HG02610 (cell line): ENCODE data around the gene CYP4F8.
"Not testable (repeated sequence)": the region's sequence is repeated elsewhere in the genome, so short reads cannot be mapped to it uniquely, and the experiment has no call there.

Experiments used
- ATAC-seq: cut with Tn5 transposase; IDR thresholded peaks from one replicate; pipeline ENCODE4 v1.9.1; 2021; ENCODE audit warnings: mild to moderate bottlenecking, moderate library complexity; ENCODE audit not compliant: unreplicated experiment

CYP4F8 gene

GRCh38 chr19:15614507-15615379 is at the start of gene CYP4F8:
CYP4F8 (plus strand) TSS chr19:15615218; CDS start chr19:15615617, 399 bp downstream.
- ATAC-seq = no peak

GRCh38 chr19:15570420-15570819 is 44.6 kb upstream of the CYP4F8 start:
- ATAC-seq = no peak

DNA sequence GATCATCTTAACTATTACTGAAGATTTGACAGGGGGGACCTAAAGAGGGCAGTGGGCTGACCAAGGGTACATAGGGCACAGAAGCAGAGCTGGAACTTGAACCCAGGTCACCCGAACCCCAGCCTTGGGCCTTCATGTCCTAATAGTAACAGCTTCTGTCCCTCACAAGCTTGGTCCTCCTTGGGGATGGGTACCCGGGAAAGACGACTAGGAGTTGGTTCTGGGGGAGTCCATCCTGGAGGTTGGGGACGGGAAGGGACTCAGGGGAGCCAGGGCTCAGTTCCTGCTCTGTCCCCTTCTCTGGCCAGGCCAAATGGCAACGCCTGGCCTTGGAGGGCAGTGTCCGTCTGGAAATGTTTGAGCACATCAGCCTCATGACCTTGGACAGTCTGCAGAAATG is 39.6 kb upstream of the CYP4F8 start:
- no peak for ATAC-seq

DNA sequence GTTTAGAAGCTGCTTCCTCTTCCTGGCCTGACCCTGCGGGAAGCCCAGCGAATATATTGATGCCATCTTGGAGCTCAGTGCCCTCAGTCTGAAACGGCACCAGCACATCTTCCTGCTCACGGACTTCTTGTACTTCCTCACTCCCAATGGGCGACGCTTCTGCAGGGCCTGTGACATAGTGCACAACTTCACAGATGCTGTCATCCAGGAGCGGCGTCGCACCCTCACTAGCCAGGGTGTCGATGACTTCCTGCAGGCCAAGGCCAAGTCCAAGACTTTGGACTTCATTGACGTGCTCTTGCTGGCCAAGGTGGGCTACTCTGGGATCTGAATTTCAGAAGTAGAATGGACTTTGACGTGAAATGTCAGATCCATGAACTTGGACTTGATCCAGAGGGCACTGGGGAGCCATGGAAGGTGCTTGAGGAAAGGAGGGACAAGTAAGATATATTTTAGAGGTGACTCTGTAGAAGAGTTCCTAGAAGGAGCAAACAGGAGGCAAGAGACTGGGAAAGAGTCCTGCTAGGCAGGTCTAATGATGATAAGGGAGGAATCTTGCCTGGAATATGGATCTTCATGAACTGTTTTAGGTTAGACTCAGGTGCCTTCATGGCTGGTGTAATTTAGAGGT is 38.4 kb upstream of the CYP4F8 start:
- ATAC-seq = no peak

- ATAC-seq = no peak
Measured at GRCh38 chr19:15577184-15577771, 37.7 kb upstream of the CYP4F8 start.

DNA sequence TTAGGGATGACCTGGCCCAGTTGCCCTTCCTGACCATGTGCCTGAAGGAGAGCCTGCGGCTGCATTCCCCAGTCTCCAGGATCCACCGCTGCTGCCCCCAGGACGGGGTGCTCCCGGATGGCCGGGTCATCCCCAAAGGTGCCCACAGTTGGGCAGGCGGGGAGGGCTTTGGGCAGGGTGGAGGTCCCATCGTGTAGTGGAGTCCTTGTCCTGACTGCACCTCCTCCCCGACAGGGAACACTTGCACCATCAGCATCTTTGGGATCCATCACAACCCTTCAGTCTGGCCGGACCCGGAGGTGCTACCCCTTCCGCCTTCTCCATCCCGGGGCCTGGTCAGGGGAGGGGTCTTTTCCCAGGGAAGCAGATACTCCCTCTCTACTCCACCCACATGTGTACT is 31.7 kb upstream of the CYP4F8 start:
- ATAC-seq = no peak

- no peak for ATAC-seq
Measured at GRCh38 chr19:15584095-15584494, 30.9 kb upstream of the CYP4F8 start.

- no peak for ATAC-seq
Measured at GRCh38 chr19:15584541-15585115, 30.4 kb upstream of the CYP4F8 start.

GRCh38 chr19:15587663-15588062 is 27.4 kb upstream of the CYP4F8 start:
- ATAC-seq = no peak

- no peak for ATAC-seq
Measured at GRCh38 chr19:15588265-15588664, 26.8 kb upstream of the CYP4F8 start.

DNA sequence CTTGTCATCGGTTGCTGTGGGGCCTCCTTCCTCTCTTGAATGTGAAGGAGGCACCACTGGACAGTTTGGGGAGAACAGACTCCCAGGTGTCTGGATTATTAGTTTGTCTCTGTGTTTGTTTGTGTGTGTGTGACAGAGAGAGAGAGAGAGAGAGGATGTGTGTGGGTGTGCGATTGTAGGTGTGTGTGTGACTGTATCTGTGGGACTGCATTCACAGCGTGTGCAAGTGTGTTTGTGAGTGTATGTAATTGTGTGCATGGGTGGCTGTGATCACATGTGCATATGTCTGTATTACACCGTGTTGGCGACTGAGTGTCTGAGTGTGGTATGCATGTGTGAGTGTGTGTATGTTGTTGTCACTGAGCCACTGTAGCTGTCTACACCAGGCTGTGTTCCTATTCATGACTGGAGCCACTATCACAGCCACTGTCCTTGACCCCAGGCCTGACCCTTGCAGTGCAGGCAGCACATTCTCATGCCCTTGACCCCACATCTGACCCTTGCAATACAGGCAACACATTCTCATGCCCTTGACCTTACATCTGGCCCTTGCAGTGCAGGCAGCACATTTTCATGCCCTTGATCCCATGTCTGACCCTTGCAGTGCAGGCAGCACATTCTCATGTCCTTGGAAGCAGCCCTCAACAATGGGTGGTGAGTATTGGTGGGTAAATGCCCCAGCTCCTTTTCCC is 25.1 kb upstream of the CYP4F8 start:
- no peak for ATAC-seq

DNA sequence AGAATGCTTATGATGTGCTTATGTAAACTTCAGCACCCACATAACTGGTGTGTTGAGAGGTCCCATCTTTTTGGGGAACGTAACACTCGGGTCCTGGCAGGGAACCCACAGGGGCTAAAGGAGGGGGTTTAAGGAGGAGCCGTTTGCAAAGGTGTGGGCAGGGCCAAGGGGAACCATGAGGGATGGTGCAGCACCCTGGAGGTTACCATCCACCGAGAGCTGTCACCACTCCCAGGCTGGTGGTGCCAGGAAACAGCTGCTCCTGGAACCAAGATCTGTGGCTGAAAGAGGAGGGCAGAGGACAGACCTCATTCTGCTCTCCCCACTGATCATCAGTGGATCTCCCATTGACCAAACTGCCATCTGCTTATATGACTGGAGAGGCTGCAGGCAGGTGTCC is 23.2 kb upstream of the CYP4F8 start:
- no peak for ATAC-seq

DNA sequence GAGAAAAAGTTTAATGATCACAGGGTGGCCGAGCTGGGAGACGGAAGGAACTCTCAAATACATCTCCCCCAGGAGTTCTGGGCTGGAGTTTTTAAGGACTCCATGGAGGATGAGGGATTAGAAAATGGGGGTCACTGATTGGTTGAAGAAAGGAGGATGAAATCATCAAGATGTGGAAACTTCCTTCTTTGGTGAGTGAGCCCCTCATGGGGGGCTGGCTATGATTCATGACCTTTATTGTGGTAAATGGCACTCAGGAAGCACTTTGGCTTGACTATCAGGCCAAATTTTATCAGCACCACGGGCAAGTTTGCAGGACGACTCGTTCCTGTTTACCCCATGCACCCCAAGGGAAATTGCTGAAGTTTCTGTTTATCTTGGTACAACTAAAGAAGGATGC is 22.5 kb upstream of the CYP4F8 start:
- not testable (repeated sequence) for ATAC-seq

DNA sequence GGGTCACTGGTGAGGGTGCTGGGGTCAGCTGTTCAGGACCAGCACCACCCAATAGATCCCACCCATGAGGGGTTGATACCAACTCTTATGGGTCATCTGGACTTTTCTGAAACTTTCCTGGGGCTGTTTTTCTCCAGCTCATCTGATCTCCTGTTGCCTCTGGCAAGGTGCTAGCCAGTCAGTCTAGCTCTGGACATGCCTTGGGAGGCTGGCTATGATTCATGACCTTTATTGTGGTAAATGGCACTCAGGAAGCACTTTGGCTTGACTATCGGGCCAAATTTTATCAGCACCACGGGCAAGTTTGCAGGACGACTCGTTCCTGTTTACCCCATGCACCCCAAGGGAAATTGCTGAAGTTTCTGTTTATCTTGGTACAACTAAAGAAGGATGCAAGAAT is 21.3 kb upstream of the CYP4F8 start:
- ATAC-seq = not testable (repeated sequence)

DNA sequence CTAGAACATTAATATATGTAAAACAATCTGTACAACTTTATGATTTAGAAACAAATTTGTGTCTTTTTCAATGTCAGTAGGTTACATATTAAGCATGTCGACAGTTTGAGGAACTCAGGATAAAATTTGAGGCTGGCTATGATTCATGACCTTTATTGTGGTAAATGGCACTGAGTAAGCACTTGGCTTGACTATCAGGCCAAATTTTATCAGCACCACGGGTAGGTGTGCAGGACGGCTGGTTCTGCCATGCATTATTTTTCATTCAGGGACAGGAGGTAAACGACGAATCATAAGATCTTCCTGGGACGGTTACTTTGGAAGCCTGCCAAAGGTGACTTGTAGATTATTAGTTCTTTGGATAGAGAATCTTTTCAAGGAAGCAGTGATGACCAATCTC is 19.9 kb upstream of the CYP4F8 start:
- no peak for ATAC-seq

DNA sequence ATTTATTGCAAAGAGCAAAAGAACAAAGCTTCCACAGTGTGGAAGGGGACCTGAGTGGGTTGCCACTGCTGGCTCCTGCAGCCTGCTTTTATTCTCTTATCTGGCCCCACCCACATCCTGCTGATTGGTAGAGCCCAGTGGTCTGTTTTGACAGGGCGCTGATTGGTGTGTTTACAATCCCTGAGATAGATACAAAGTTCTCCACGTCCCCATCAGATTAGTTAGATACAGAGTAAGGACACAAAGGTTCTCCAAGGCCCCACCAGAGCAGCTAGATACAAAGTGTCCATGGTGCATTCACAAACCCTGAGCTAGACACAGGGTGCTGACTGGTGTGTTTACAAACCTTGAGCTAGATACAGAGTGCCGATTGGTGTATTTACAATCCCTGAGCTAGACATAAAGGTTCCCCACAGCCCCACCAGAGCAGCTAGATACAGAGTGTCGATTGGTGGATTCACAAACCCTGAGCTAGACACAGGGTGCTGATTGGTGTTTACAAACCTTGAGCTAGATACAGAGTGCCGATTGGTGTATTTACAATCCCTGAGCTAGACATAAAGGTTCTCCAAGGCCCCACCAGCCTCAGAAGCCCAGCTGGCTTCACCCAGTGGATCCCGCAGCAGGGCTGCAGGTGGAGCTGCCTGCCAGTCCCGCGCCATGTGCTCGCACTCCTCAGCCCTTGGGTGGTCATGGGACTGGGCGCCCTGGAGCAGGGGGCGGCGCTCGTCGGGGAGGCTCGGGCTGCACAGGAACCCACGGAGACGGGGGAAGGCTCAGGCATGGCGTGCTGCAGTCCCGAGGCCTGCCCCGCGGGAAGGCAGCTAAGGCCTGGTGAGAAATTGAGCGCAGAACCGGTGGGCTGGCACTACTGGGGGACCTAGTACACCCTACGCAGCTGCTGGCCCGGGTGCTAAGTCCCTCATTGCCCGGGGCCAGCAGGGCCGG is 6.8 kb upstream of the CYP4F8 start:
- not testable (repeated sequence) for ATAC-seq

DNA sequence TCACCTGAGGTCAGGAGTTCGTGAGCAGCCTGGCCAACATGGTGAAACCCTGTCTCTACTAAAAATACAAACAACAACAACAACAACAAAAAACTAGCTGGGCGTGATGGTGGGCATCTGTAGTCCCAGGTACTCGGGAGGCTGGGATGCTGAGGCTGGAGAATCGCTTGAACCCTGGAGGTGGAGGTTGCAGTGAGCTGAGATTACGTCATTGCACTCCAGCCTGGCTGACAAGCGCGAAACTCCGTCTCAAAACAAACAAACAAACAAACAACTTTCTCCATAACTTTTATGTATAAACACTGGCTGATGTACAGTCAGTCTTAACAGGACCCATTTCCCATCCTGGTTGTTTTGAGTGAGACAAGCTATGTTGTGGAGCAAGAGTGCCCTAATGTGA is 5.8 kb upstream of the CYP4F8 start:
- no peak for ATAC-seq

DNA sequence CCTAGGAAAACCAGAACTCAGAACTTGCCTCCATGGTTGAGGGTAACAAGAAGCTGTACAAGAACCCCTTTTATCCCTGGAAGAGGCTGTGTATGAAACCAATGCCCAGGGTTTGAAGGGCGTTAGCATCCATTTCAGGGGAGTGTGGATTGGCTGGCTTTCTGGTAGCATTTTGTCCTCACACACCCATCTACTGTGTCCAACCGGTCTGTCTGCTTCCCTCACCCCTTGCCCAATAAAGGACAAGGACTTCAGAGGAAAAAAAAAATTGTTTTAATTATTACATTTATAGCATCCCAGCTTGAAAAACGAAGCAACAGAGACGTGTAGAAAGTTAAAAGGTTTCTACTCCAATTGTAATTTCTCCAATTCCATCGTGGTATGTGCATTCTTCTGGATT is 2.7 kb upstream of the CYP4F8 start:
- no peak for ATAC-seq

DNA sequence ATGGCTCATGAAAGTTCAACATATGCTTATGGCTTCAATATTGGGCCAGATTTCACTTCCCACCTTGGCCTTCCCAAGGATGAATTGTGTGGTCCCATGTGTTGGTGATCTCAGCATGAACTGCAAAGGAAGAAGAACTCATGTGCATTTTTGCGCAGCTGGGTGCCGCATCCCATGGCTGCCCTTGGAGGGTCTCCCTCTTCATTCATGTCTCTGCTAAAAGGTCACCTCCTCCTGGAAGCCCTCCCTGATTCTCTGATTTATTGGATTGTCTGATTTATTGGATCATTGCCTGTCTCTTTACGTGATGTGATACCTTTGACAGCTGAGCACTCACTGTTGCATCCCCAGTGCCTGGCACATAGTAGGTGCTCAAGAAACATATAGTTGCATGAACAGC is 1.7 kb upstream of the CYP4F8 start:
- ATAC-seq = no peak

GRCh38 chr19:15615526-15615925 is 508 bp downstream of the CYP4F8 start:
- no peak for ATAC-seq
